ENCODE results near the gene STAC3.
A peak's percentile ranks its signal among the peaks of the same experiment; 100 is the strongest.

STAC3 gene

DNA sequence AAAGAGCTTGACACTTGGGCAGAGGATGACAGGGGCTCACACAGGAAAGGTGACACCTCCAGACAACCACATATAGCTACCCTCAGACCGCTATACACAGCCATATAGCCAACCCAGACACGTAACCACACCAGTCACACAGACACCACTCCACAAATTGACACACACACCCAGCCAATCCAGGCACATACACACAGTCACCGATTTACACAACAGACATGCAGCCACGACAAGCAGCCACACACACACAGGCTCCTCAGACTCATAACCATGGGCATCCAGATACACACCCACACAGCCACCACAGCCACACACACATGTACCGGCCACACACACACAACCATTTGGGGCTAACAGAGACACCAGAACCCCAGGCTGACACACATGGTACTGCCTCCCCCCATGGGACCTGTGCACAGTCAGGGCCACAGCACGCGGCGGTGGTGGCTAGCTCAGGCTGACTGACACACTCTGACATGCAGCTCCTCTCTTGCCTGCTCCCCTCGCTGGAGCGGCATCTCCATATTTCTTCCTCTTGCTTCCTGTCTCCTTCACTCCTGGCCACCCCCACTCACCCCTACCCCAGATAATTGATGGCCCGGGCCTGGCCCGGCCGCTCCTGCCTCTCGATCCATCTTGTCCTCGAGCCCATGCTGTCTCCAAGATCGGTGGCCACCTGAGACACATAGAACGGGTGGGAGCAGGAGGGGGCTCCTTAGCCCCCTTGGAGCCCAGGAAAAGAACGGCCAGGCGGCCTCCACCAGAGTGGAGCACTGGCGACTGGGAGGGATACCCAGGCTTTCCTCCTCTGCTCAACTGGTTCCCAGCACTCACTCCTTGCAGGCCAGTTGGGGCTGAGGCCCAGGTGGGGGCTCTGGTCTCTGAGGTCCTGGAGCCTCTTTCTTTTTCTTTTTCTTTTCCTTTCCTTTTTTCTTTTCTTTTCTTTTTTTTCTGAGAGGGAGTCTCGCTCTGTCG lies 27.5 kb downstream of the STAC3 start:
- DNase-seq (ENCODE audit: low read depth in 2 of 2): no peak

- DNase-seq (ENCODE audit: low read depth in 2 of 2): no peak
Observed at GRCh38 chr12:57222286-57223190, 28.4 kb downstream of the STAC3 start.

GRCh38 chr12:57221169-57221917 lies 29.6 kb downstream of the STAC3 start:
- no peak for DNase-seq (ENCODE audit: low read depth in 2 of 2)

DNA sequence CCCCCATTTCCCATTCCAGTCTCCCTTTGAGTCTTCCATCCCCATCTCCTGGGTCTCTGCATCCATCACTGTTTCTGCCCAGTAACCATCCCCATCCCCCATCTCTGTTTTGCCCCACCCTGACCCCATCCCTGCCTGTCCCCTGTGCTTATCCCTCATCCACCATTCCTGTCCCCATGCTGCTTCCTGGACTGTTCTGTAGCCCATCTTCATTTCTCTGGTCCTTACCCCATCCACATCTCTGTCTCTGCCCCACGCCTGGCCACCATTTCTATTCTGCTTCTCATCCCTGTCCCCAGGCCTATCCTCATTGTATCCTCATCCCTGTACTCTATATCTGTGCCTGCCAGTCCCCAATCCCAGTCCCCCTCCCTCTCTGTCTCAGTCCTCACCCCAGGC lies 30.2 kb downstream of the STAC3 start:
- no peak for DNase-seq (ENCODE audit: low read depth in 2 of 2)

GRCh38 chr12:57219993-57220754 lies 30.8 kb downstream of the STAC3 start:
- no peak for DNase-seq (ENCODE audit: low read depth in 2 of 2)

DNA sequence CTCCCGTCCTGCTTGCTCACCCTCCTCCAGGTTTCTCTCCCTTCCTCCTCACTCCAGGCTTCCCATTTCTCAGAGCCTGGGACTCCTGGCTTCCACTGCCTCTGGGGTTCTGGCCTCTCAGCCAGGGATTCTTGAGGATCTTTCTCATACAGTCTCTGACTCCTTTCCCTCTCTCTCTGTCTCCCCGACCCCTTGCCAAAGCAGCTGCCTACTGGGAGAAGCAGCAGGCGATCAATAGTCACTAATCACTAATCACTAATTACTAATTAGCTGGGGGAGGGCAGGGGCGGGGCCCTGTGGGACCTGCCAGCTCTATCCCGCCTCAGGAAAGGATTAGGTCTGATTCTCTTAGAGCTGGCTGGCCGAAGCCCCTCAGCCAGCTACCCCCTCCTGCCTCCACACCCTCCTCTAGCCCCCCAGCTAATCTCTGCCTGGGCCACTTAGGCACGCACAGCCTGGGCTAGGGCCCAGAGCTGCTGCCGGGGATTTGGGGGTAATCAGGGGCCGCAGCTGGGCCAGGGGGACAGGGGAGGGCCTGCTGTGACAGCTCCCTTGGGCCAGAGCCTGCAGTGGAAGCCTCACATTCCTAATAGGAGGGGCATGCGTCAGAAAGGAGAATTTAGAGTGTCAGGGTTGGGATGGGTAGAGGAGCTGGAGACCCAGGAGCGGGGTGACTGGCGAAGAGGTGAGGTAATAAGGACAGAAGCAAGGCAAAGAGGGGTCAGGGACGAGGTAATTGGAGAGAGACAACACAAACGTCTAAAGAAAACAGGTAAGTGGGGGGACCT lies 31.6 kb downstream of the STAC3 start:
- DNase-seq (ENCODE audit: low read depth in 2 of 2): no peak

DNA sequence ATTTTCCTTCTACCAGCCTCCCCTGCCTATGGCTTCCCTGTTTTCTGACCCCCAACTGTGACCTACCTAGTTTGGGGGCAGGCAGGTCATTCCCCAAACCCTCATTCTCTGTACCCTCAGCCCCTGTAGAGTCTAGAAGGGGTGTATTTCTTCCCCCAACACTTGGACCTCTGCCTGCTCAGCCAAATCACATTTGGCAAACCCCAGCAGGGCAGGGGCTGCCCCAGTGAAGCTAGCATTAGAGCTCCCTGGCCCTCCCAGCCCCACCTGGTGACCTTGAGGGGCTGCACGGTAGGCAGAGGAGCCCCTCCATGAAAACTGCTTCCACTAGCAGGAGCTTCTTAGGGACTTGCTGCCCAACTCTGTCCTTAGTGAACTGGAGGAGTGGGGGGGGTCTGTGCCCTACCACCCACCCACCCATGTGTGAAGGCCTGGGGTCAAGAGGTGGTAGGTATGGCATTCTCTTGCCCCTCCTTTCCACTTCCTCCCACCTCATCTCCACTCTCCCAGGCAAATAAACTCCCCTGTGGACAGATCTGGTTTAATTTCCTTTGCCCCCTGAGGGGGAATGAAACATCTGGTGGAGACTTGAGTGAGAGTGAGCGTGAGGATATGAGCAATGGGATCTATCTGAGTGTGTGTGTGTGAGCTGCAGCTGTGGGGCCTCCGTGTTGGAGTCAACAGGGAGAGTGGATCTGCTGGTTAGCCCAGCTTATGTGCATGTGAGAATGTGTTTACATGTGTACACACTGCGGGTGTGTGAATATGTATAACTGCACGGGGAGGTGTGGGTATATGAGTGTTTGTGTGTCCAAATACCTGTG lies 32.7 kb downstream of the STAC3 start:
- DNase-seq (ENCODE audit: low read depth in 2 of 2): no peak

- no peak for DNase-seq (ENCODE audit: low read depth in 2 of 2)
Observed at GRCh38 chr12:57216921-57217879, 33.8 kb downstream of the STAC3 start.

DNA sequence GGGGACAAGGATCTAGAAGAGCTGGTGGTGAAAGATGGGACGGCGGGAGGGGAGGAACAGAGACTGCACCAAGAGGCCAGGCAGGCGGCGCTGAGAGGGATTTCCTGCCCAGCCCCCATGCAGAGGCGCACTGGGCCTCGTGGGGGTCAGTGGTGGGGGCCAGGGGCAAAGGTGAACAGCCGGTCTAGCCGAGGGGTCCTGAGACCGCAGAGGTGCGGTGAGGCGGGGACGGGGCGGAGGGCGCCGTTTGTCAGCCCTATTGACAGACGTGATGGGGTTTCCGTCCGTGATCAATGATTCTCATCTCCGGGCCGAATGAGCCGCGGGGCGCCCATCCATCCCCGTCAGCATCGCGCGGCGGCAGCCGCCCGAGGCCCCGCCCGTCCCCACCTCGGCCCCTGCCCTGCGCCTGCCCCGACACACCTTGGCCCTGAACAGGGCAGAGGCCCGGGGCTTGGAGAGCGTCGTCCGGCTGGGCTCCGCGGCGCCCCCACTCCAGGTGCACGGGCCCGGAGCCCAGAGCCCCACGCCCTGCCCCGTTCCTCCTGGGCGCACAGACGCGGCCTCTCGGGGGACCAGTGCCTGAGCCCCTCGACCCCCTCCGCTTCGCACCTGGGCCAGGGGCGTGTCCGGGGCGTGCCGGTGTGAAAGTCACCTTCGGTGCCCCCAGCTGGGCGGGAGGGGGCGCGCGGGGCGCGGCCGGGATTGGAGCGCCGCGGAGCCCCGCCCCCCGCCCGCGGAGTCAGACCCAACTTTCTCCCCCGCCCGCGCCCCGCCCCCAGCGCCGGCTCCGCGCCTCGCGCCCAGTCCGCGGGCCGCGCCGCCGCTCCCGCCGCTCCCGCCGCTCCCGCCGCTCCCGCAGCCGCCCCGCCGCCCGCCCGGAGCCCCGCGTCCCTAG lies 34.7 kb downstream of the STAC3 start, which contains the start of gene NXPH4:
TSS of gene NXPH4 (plus strand) at position 781 of the 898 bp plus-strand sequence. CDS start 176 bp downstream, outside the sequence.
- peak in 1 of 2 donors; percentile 40 for DNase-seq (ENCODE audit: low read depth in 2 of 2)

- DNase-seq (ENCODE audit: low read depth in 2 of 2): no peak
Observed at GRCh38 chr12:57215668-57216013, 35.3 kb downstream of the STAC3 start.

GRCh38 chr12:57215065-57215464 lies 35.9 kb downstream of the STAC3 start:
- no peak for DNase-seq (ENCODE audit: low read depth in 2 of 2)

DNA sequence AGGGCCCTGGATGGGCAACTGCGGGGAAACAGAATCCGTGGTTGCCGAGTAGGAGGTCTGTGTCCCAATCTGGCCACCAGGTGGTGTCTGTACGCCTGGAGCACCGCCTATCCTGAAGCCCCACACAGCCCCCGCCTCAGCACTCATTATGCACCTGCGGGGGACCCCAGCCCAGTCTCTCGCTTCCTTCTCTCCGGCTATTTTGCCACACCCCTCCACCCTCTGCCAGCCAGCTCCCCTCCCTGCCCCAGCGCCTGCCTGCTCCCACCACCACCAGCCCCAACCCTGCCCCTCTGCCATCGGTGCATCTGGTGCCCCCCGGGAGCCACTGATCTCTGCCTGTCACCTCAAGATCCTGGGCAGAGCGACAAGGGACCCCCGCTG lies 36.6 kb downstream of the STAC3 start:
- peak; percentile 37 to 46 for DNase-seq (ENCODE audit: low read depth in 2 of 2)

DNA sequence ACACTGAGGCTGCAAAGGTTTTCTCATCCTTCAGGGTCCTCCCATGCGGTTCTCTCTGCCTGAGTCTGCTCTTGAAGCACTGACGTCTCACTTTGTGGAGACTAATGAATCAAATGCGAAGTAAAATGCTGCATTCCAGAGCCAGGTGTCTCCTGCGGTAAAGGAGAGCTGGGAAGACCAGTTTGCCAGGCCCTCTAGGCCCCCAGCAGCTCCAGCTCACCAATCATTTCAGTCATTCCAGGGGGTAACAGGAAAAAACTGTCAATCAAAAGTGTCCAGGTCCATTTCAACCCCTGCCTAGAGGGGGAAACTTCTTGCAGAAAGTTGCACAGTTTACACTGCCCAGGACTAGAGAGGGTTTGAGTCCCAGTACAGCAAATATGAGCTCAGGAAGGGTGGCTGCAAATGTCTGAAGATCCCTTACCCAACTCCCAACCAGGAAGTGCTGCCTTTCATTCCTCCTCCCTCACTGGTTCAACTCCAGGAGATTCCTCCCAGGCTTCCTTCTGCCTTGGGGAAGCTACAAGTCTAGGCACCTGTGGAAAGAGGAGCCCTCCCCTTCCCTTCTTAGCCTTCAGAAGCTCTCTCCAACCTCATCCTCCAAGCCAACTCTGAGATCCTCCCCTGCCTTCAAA lies 37.1 kb downstream of the STAC3 start:
- DNase-seq (ENCODE audit: low read depth in 2 of 2): no peak

DNA sequence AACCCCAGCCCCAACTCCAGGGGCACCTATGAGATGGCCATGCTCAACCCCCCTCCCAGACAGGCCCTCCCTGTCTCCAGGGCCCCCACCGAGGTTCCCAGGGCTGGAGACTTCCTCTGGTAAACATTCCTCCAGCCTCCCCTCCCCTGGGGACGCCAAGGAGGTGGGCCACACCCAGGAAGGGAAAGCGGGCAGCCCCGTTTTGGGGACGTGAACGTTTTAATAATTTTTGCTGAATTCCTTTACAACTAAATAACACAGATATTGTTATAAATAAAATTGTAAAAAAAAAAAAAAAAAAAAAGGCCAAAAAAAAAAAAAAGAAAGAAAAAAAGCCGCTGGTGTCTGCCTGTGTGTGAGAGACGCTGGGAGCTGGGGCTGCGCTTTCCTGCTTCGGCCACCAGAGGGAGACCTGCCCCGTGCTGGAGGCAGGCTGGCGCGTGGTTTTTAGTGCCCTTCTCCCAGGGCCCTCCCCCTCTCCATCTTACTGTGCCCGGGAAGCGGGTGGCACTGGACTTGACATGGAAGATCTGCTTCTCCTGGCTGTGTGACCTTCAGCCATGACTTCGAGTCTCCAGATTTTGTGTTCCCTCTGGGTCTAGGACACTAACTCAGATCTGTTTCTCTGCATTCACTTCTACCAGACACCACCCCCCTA lies 37.8 kb downstream of the STAC3 start:
- DNase-seq (ENCODE audit: low read depth in 2 of 2): peak; percentile 60 to 68

DNA sequence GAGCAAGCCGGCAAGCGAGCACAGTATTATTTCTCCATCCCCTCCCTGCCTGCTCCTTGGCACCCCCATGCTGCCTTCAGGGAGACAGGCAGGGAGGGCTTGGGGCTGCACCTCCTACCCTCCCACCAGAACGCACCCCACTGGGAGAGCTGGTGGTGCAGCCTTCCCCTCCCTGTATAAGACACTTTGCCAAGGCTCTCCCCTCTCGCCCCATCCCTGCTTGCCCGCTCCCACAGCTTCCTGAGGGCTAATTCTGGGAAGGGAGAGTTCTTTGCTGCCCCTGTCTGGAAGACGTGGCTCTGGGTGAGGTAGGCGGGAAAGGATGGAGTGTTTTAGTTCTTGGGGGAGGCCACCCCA lies 38.3 kb downstream of the STAC3 start:
- no peak for DNase-seq (ENCODE audit: low read depth in 2 of 2)
